NCI-H1436 treated with DMSO at 0.1 percent for 48 hours (cell line): ENCODE results near the gene BICDL2.
"Not testable (repeated sequence)": the region's sequence is repeated elsewhere in the genome, so short reads cannot be mapped to it uniquely, and the experiment has no call there.

Experiments used
- DNase-seq: peaks from one replicate; lab custom pipeline; 2025; lab: John Stamatoyannopoulos, UW

The BICDL2 gene, protein sequence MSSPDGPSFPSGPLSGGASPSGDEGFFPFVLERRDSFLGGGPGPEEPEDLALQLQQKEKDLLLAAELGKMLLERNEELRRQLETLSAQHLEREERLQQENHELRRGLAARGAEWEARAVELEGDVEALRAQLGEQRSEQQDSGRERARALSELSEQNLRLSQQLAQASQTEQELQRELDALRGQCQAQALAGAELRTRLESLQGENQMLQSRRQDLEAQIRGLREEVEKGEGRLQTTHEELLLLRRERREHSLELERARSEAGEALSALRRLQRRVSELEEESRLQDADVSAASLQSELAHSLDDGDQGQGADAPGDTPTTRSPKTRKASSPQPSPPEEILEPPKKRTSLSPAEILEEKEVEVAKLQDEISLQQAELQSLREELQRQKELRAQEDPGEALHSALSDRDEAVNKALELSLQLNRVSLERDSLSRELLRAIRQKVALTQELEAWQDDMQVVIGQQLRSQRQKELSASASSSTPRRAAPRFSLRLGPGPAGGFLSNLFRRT

DNA sequence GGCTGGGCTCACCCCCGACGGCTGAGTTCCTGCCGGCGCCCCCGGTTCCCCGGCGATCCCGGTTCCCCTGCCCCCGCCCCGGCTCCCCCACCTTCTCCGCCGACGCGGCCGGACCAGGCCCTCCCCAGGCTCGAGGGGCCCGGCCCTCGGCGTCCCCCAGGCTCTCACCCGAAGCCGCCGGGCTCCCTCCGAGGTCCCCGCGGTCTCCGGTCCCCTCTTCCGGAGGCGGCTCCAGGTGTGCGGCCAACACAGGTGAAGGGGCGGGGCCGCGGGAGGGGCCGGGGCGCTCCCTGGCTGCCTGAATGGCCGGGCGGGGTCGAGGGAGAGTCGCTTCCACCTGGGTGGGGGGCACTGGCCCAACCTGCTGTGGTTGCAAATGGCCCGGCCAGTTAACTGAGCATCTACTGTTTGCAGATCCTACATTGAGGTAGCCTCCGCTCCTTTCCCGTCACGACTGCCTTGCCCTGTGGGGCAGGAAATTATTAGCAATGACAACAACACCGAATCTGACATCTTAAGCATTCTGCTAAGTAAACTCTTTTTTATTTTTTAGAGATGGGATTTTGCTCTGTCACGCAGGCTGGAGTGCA is at the start of gene BICDL2:
Gene BICDL2, minus strand, starts transcription at position 219 of the 590 bp plus-strand sequence. CDS start 1,448 bp downstream, outside the sequence.
- no peak for DNase-seq

DNA sequence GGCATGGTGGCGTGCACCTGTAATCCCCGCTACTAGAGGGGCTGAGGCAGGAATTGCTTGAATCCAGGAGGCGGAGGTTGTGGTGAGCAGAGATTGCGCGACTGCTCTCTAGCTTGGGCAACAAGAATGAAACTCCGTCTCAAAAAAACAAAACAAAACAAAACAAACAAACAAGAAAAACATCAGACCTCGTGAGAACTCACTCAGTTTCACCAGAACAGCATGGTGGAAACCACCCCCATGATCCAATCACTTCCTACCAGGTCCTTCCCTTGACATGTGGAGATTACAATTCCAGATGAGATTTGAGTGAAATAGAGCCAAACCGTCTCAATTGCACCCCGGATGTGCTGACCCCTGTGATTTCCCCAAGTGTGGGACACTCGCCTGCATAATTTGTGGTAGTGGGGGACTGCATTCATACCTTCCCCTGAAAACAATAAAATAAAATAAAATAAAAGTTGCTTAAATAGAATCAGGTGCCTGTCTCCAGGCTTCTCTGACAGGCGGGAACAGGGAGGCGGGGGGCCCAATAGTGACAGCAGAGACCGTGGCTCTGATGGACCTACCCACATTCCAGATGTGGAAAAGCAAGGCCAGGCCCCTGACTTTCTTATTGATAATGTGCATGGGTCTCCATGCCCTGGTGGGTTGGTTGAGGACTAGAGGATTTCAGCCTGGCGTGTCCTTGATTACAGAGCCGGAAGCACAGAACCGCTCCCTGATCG is 49.3 kb upstream of the BICDL2 start:
- no peak for DNase-seq

DNA sequence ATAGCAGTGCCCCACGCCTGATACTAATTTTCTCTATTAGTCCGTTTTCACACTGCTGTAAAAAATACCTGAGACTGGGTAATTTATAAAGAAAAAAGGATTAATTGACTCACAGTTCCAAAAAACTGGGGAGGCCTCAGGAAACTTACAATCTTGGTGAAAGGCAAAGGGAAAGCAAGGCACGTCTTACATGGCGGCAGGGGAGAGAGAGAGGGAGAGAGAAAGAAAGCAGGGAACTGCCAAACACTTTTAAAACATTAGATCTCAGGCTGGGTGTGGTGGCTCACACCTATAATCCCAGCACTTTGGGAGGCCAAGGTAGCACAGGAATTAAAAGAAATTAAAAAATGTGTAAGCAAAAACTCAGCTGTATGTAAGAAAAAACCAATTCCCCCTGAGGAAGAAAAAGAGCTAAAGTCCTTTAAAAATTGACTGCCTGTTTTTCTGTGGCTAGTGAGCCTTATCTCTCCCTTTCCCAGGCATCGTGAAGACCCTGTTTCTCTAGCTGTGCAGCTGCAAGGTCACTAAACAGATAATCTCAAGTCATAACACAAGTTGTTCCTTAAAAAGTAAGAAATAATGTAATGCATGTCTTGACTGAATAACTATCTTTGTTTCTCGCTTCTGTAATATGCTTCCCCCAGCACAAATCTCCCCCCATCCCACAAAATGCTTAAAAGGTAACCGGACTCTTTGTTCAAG is 48.4 kb upstream of the BICDL2 start:
- no peak for DNase-seq

DNA sequence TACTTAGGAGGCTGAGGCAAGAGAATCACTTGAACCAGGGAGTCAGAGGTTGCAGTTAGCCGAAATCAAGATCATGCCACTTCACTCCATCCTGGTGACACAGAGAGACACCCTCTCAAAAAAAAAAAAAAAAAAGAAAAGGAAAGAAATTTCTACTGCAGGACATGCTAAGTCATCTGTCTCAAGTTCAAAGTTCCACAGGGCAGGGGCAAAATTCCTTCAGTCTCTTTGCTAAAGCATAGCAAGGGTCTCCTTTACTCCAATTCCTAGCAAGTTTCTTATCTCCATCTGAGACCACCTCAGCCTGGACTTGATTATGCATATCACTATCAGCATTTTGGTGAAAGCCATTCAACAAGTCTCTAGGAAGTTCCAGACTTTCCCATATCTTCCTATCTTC is 47.7 kb upstream of the BICDL2 start:
- DNase-seq: no peak

DNA sequence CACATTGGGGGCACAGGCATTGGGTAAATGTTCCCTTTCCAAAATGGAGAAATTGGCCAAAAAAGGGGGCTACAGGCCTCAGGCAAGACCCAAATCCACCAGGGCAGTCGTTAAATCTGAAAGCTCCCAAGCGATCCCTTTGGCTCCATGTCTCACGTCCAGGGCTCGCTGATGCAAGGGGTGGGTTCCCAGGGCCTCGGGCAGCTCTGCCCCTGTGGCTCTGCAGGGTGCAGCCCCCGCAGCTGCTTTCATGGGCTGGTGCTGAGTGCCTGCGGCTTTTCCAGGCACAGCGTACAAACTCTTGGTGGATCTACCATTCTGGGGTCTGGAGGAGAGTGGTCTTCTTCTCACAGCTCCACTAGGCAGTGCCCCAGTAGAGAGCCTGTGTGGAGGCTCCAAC is 46.7 kb upstream of the BICDL2 start:
- DNase-seq: not testable (repeated sequence)

DNA sequence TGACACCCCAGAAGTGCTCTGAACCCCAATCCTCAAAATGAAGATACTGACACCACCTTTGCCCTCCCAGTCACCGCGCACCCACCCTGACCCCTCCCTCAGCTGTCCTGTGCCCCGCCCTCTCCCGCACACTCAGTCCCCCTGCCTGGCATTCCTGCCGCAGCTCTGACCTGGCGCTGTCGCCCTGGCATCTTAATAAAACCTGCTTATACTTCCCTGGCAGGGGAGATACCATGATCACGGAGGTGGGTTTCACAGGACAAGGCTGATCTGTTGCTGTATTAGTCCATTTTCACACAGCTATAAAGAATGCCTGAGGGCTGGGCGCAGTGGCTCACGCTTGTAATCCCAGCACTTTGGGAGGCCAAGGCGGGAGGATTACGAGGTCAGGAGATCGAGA is 45.2 kb upstream of the BICDL2 start:
- DNase-seq: not testable (repeated sequence)

DNA sequence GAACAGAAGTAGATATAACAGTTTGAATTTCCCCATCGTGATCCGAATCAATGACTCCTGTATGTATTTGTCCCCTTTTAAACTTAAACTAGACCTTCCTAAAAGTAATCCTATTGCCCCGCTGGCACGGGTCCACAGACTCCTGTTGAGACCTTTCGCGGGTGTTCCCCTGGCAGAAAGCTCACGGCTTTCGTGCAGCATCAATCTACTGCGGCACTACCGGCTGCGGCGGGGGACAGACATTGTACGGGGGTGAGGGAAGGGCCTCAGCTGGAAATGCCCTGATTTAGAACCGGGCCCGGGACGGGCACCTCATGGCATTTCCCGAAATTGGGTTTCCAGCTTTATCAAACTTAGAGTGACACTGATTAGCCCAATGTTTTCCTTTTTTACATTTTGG is 43.3 kb upstream of the BICDL2 start:
- DNase-seq: no peak

DNA sequence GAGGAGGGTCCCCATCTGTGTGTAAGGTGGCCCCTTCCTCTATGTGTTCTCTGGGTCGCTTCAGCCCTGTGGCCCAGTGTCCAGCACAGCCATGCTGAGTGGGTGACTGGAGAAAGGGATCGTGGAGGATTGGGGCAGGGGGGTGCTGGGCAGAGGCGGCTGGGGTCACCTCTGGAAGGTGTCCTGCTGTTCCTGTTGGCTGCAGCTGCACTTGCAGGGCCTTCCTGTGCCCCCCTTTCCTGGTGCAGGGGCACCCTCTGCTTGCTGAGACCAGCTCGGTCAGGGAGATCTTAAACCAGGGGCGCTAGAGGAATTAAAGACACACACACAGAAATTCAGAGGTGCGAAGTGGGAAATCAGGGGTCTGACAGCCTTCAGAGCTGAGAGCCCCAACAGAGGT is 39.8 kb upstream of the BICDL2 start:
- DNase-seq: no peak

DNA sequence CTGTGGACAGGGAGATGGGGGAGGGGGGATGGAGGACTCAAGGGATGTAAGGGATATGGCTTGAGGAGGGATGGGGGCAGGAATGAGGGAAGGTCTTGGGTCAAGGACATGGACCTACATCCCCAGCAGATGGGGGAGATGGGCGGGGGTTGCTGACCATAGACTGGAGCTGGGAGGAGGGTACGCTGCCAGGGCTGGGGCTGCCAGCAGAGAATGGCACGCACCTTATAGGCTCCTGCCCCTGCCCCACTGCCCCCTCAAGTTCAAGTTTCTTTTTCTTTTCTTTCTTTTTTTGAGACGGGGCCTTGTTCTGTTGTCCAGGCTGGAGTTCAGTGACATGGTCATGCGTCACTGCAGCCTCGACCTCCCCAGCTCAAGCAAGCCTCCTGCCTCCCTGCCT is 39.2 kb upstream of the BICDL2 start:
- not testable (repeated sequence) for DNase-seq

DNA sequence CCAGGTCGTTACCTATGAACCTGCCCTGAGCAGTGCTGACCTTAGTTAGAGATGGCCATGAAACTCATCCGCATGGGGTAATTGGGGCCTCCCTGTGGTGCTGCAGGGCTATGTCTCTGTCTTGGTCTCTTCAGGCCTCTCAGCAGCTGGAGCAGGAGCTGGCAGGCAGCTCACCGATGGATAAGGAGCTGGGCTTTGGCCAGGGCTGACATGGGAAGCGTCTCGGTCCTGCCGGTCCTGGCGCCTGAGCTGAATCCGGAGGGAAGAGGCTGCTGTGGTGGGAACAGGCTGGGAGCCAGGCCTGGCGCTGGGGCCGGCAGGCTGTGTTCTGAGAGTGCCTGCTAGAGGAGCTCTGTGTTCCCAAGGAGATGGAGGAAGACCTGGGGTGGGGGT is 38.8 kb upstream of the BICDL2 start:
- DNase-seq: no peak

DNA sequence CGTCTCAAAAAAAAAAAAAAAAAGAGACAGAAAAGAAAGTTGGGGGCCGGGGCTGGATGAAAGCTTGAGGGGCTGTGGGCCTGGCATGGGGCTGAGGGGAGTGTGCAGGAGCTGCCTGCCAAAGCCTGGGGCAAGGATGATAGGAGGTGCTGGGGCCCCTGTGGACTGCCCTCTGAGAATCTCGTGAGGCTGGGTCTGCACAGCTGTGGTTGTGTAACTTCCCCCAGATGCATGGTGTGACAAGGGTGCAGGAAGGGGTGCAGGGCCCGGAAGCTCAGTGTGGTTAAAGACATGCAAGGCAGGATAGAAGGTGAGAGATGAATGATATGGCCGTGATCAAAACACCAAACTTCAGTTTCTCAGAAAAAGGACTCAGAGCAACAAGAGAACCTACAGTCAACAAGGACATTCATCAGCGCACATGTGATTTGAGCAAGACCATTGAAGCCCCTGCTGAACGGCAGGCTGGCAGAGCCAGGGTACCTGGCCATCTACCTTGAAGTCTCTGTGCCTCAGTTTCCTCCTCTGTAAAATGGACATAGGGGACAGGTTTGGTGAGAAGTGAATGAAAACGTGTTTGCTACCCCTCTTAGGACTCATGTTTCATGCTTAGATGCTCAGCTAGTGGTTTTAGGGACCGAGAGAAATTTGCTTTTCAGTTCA is 38.2 kb upstream of the BICDL2 start:
- no peak for DNase-seq

DNA sequence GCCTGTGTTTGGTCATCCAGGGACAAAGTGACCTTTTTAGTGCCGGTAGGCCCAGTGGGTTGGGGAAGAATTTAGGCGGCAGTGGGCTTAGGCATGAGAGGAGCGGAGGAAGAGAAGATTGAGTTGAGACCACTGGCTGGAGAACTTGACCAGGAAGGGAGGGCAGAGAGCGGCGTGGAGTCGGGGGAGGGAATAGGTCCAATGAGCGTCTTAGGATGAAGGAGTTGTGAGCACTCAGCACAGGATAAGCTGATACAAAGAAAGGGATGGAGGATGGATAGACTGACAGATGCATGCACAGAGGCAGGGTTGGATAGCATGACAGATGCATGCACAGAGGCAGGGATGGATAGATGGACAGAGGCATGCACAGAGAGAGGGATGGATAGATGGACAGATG is 36.7 kb upstream of the BICDL2 start:
- DNase-seq: no peak

DNA sequence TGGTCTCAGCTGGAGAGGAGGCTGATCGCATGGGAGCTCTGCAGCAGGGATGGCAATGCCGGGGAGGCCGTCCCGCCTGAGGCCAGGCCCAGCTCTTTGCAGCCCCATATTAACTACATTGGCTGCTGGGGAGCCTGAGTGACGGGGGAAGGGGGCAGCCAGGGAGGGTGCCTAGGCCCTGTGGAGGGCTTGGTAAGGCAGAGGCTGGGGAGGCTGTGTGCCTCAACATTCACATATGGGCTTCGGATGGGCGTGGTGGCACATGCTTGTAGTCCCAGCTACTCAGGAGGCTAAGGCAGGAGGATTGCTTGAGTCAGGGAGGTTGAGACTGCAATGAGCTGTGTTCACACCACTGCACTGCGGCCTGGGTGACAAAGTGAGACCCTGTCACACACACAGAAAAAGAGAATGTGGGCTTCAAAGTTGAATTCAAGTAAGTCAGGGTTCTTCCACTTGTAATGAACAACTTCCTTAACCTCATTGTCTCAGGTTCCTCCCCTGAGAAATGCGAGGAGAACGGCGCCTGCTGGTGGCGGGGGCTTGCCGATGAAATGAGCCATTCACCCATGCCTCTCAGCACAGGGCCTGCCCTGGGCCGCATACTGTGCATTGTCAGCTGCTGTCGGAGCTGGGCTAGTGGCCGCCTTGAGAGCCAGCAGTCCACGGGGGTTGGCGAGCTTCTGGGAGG is 36.0 kb upstream of the BICDL2 start:
- DNase-seq: not testable (repeated sequence)

DNA sequence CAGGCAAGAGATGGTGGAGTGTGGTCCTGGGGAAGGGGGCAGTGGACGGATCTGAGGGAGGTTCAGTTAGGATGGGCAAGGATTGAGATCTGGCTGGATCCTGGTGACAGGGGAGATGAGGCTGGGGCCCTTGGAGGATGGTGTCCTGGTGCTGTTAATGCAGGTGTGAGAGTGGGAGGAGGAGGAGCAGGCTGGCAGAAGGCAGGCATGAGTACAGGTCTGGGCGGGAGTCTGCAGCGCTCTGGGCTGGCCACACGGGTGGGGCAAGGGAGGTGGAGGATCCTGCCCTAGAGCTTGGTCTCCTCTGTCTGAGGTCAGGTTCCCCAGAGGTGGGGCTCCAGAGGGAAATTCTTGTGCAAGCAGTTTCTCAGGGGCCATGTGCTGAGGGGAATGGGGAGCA is 35.4 kb upstream of the BICDL2 start:
- DNase-seq: not testable (repeated sequence)

DNA sequence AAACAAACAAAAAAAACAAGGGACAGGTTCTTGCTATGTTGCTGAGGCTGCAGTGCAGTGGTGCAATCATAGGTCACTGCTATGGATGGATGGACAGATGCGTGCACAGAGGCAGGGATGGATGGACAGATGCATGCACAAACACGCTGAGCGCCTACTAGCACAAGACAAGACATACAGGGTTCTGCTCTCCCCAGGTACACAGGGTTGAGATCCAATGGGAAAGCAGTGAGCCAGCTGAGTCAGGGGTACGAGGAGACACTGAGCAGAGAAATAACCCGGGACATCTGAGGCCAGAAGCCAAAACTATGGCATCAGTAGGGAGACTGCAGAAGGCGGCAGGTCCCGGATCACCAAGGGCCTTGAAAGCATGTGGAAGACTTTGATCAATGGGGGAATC is 34.9 kb upstream of the BICDL2 start:
- no peak for DNase-seq

DNA sequence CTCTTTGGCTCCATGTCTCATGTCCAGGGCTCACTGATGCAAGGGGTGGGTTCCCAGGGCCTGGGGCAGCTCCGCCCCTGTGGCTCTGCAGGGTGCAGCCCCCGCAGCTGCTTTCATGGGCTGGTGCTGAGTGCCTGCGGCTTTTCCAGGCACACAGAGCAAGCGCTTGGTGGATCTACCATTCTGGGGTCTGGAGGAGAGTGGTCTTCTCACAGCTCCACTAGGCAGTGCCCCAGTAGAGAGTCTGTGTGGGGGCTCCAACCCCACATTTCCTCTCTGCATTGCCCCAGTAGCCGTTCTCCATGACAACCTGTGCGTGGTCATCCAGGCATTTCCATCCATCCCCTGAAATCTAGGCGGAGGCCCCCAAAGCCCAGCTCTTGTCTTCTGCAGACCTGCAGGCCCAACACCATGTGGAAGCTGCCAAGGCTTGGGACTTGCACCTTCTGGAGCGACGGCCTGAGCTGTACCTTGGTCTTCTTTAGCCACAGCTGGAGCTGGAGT is 33.9 kb upstream of the BICDL2 start:
- DNase-seq: no peak

DNA sequence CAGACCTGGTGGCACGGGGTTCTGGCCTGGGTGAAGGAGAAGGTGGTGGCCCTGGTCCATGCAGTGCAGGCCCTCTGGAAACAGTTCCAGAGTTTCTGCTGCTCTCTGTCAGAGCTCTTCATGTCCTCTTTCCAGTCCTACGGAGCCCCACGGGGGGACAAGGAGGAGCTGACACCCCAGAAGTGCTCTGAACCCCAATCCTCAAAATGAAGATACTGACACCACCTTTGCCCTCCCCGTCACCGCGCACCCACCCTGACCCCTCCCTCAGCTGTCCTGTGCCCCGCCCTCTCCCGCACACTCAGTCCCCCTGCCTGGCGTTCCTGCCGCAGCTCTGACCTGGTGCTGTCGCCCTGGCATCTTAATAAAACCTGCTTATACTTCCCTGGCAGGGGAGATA is 32.4 kb upstream of the BICDL2 start:
- DNase-seq: not testable (repeated sequence)

DNA sequence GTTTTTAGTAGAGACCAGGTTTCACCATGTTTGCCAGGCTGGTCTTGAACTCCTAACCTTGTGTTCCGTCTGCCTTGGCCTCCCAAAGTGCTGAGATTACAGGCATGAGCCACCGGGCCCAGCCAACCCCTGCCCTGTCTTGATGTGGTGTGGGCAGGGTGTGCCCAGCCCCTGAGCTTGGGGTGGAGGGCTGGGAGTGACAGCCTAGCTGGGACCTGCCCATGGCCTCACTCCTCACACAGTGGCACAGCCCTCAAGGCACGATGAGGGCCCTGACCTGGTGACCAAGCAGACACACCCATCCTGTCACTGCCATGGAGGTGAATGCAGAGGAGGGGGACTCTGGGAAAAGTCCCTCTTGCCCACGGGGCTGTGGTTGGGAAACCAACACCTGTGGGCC is 31.7 kb upstream of the BICDL2 start:
- DNase-seq: no peak

DNA sequence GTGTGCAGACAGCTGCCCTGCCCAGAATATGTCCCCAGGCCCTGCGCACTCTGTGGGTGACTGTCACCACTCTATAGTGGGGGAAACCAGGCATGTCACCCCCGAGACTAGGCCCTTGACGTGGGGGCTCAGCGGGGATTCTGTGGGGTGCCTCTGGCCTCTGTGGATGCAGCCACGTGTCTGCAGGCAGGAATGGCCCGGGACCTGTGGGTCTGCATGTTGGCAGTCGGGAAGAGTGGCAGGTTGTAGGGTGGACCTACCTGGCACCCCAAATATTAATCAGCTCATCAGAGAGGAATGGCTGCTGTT is 29.6 kb upstream of the BICDL2 start:
- DNase-seq: no peak

DNA sequence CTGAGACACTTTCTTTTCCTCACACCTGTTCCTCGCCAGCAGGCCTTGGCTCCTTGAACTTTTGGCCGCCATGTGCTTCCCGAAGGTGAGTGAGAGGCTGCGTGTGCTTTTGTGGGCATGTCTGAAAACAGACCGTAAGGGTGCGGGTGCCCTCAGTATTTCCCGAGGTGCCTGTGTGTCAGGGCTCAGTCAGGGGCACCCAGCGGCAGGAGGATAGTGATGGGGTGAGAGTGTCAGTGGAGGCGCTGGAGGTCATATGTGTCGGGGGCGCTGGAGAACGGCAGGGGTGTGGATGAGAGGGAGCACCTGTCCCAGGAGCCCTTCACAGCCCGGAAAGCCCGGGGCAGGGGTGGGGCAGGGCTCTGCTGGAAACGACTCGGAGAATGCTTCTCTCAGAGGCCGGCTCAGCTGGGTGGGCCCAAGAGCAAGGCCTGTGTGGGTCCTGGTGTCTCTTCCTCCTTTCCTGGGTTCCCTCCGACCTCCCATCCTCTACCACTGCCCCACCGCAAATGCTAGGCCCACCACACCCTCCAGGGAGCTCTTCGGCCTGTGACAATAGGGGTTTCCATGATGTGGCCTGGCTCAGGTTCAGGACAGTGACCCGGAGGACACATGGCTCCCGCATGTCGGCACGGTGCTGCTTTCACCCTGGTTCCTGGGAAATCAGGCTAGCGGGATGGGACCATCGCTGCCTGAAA is 29.1 kb upstream of the BICDL2 start:
- DNase-seq: no peak
